Endothelial cell of umbilical vein (primary cell): ENCODE results near the gene CPNE8. TPM values are rescaled to one million over a fixed set of nuclear protein-coding genes. Genes with fewer than 3 reads are reported as not detected.
A peak's percentile ranks its signal among the peaks of the same experiment; 100 is the strongest.

ENCODE experiments used
- BruUV-seq: library from RNA; stranded (reverse); fragments of 400-500 nt; replicated peaks from 2 replicates; lab custom pipeline; 2021; lab: Mats Ljungman, UMichigan
- CTCF ChIA-PET: fragments of 300-600, 350-600 bp; sonication (Branson Sonifier 250); formaldehyde crosslinking; loops from one replicate; lab custom pipeline; 2021; ENCODE audit warnings: antibody characterized with exemption, inconsistent platforms; lab: Charles Lee
- POLR2A ChIA-PET: fragments of 300-600, 350-600 bp; sonication (Branson Sonifier 250); formaldehyde crosslinking; loops from one replicate; lab custom pipeline; 2021; ENCODE audit warnings: antibody characterized with exemption, inconsistent platforms; lab: Charles Lee
- DNase-seq: peaks from one replicate; pipeline ENCODE4 v3.0.0-alpha.2; 2011; ENCODE audit warnings: low read depth, low spot score
- FAIRE-seq: peaks from 2 replicates; lab custom pipeline; 2011; peaks lifted over from hg19 to GRCh38; lab: Jason Lieb, UNC
- H2AFZ ChIP-seq: 2 replicates; pipeline ENCODE4 v1.6.0; 2012; ENCODE audit warnings: low read depth, low read length, control low read depth, inconsistent platforms
- H3K27ac ChIP-seq: 2 replicates; pipeline ENCODE4 v1.5.1; 2011; ENCODE audit warnings: low read depth, mild to moderate bottlenecking, control low read depth, low read length, moderate library complexity; ENCODE audit not compliant: insufficient read depth
- H3K27me3 ChIP-seq, 2 experiments: 2 replicates each; pipeline versions ENCODE4 v1.6.0 to v1.6.1; 2011; ENCODE audit warnings: low read length in 2 of 2, mixed read lengths in 1 of 2; ENCODE audit not compliant: control insufficient read depth in 2 of 2, insufficient read depth in 2 of 2
- H3K36me3 ChIP-seq, 2 experiments: 2 replicates in 1 of 2; 3 replicates in 1 of 2; pipeline ENCODE4 v1.5.1; 2011; ENCODE audit warnings: low read length in 2 of 2, mild to moderate bottlenecking in 1 of 2, moderate library complexity in 1 of 2; ENCODE audit not compliant: control insufficient read depth in 2 of 2, insufficient read depth in 2 of 2; ENCODE audit errors: extremely low read depth in 1 of 2
- H3K4me1 ChIP-seq: 3 replicates; pipeline ENCODE4 v1.5.1; 2011; ENCODE audit warnings: mild to moderate bottlenecking, low read length; ENCODE audit not compliant: control insufficient read depth, insufficient read depth; ENCODE audit errors: extremely low read depth
- H3K4me2 ChIP-seq: 2 replicates; pipeline ENCODE4 v1.6.1; 2011; ENCODE audit warnings: low read length, control low read depth, mixed read lengths; ENCODE audit not compliant: insufficient read depth
- H3K4me3 ChIP-seq, 3 experiments: fragments of 200-600 bp in 1 of 3; sonication (generic), shearing (Covaris generic) in 1 of 3; replicated peaks in 1 of 3; 2 replicates each; pipeline ENCODE4 v1.5.1; 2011 to 2016; ENCODE audit warnings: control low read depth in 3 of 3, low read length in 3 of 3, mild to moderate bottlenecking in 2 of 3, inconsistent platforms in 1 of 3, low read depth in 1 of 3, moderate library complexity in 1 of 3; ENCODE audit not compliant: insufficient read depth in 1 of 3
- H3K79me2 ChIP-seq: 2 replicates; pipeline ENCODE4 v1.6.0; 2012; ENCODE audit warnings: low read length, inconsistent platforms; ENCODE audit not compliant: control insufficient read depth, insufficient read depth
- H3K9ac ChIP-seq: replicated peaks from 2 replicates; pipeline ENCODE3; 2011; ENCODE audit warnings: low read length, control low read depth; ENCODE audit not compliant: insufficient read depth; ENCODE audit errors: extremely low read depth
- H3K9me1 ChIP-seq: replicated peaks from 3 replicates; pipeline ENCODE4 v1.6.0; 2011; ENCODE audit warnings: mild to moderate bottlenecking, low read length; ENCODE audit not compliant: control insufficient read depth, insufficient read depth; ENCODE audit errors: extremely low read depth
- H3K9me3 ChIP-seq: replicated peaks from 2 replicates; pipeline ENCODE4 v1.5.1; 2012; ENCODE audit warnings: low read length, inconsistent platforms; ENCODE audit not compliant: control insufficient read depth, insufficient read depth
- H4K20me1 ChIP-seq: replicated peaks from 2 replicates; pipeline ENCODE3; 2011; ENCODE audit warnings: mild to moderate bottlenecking, low read length; ENCODE audit not compliant: control insufficient read depth, insufficient read depth; ENCODE audit errors: extremely low read depth
- EZH2 ChIP-seq: IDR thresholded peaks from 2 replicates; pipeline ENCODE4 v1.6.1; 2012; ENCODE audit warnings: borderline replicate concordance, low read depth, mild to moderate bottlenecking, moderate library complexity, low read length, inconsistent platforms; ENCODE audit not compliant: severe bottlenecking
- FOS ChIP-seq: IDR thresholded peaks from 2 replicates; pipeline ENCODE4 v1.6.1; 2011; ENCODE audit warnings: mild to moderate bottlenecking, low read length, moderate library complexity, borderline replicate concordance; ENCODE audit not compliant: insufficient read depth
- MAX ChIP-seq: IDR thresholded peaks from 2 replicates; pipeline ENCODE4 v1.6.1; 2011; ENCODE audit not compliant: insufficient read depth, insufficient read length
- dilution Hi-C: fragments of 300-500 bp; cut with MboI; formaldehyde crosslinking; loops from one replicate; pipeline ENCODE4 v1.15.0; 2019; ENCODE audit warnings: low sequenced_read_pairs; ENCODE audit not compliant: extremely low pct_ligation_motif_present
- intact Hi-C: fragments of 100-400 bp; cut with micrococcal nuclease; formaldehyde crosslinking; loops from one replicate; pipeline ENCODE4 v1.10.0; 2022
- polyA plus RNA-seq, 4 experiments: library from polyadenylated mRNA; depleted of rRNA in 3 of 4; stranded (reverse) in 3 of 4; unstranded in 1 of 4; fragments of >200 nt; gene quantifications; 2 replicates each; pipeline versions ENCODE4 v1.2.1 to v1.2.3, GENCODE V29; 2011 to 2012; ENCODE audit warnings: missing spikeins in 1 of 4
- total RNA-seq: library from RNA; stranded (reverse); gene quantifications from 2 replicates; pipeline ENCODE4 v1.2.3, GENCODE V29; 2021
- TF ChIP-seq, protein P1 (sequence below), 2 donors: IDR thresholded peaks; 1 replicate in 1 of 2; 2 replicates in 1 of 2; pipeline ENCODE4 v1.5.1; 2011; ENCODE audit warnings: low read length in 2 of 2, mild to moderate bottlenecking in 2 of 2, moderate library complexity in 2 of 2, control low read depth in 1 of 2, inconsistent platforms in 1 of 2, low read depth in 1 of 2; ENCODE audit not compliant: insufficient read depth in 1 of 2; ENCODE audit errors: extremely low read depth in 1 of 2

The CPNE8 gene
- total and polyA plus RNA-seq, 2 donors (not counting 3 experiments of a cell fraction or from before 2014, with no cell fraction given): 4.4 to 13.7 TPM

DNA sequence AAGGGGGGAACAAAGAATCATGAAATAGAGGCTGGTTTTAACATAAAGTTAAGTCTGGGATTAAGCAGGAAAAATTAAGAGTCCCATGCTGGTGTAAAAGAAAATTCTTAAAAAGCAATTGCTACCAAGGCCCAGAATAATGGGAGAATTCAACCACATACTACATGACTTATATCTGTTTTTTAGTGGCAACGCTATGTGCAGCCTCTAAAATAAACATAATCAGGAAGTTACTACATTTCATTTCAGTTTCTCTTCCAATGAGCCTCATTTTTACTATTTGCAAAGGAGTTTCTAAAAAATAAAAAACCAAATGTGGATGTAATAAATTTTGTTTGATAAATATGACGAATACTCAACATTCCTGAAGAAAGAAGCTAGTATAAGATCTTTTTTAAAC is 58.1 kb downstream of the CPNE8 start:
- H3K27me3 ChIP-seq: no peaks in the 10 kb centered on the region
- H3K9me3 ChIP-seq: no peaks in the 10 kb centered on the region
- no peaks in the 10 kb centered on the region for H3K79me2 ChIP-seq
- DNase-seq (peak; percentile 8), FAIRE-seq (no peak)
- H3K9ac ChIP-seq: no peak overlapping the region
- ChIA-PET CTCF (interaction anchor here (0.7 to 1.5 kb wide), 3 partner anchors 9 to 23 kb away, joined by 3 read pairs; no protein-coding TSS in a partner anchor), POLR2A (interaction anchor here (0.7 kb wide), 1 partner anchor 487 kb away, joined by 3 read pairs; no protein-coding TSS in a partner anchor)
- BruUV-seq: no TSS peak
- peak overlapping the region; percentile 31 for H3K4me2 ChIP-seq
- no peaks in the 10 kb centered on the region for H3K9me1 ChIP-seq
- no peaks in the 10 kb centered on the region for H4K20me1 ChIP-seq
- intact Hi-C loops: no loop called here
- H3K4me1 ChIP-seq: peaks cover 7% of the 10 kb centered on the region
- H3K36me3 ChIP-seq: no peaks in the 10 kb centered on the region
- no peak overlapping the region for H2AFZ ChIP-seq
- no peak overlapping the region for H3K4me3 ChIP-seq
- no peak for TF ChIP-seq EZH2
- TF ChIP-seq, protein P1, sequence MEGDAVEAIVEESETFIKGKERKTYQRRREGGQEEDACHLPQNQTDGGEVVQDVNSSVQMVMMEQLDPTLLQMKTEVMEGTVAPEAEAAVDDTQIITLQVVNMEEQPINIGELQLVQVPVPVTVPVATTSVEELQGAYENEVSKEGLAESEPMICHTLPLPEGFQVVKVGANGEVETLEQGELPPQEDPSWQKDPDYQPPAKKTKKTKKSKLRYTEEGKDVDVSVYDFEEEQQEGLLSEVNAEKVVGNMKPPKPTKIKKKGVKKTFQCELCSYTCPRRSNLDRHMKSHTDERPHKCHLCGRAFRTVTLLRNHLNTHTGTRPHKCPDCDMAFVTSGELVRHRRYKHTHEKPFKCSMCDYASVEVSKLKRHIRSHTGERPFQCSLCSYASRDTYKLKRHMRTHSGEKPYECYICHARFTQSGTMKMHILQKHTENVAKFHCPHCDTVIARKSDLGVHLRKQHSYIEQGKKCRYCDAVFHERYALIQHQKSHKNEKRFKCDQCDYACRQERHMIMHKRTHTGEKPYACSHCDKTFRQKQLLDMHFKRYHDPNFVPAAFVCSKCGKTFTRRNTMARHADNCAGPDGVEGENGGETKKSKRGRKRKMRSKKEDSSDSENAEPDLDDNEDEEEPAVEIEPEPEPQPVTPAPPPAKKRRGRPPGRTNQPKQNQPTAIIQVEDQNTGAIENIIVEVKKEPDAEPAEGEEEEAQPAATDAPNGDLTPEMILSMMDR (IDR thresholded peaks at IDR 0.05; ENCODE audit: extremely low read depth in 1 of 2, insufficient read depth in 1 of 2, low read depth in 1 of 2, low read length in 2 of 2): no peak
- TF ChIP-seq FOS: no peak
- dilution Hi-C loops: no loop called here
- H3K27ac ChIP-seq: no peak overlapping the region

GRCh38 chr12:38844267-38844666 is 61.1 kb downstream of the CPNE8 start:
- H3K79me2 ChIP-seq: no peaks in the 10 kb centered on the region
- no peaks in the 10 kb centered on the region for H3K27me3 ChIP-seq
- H4K20me1 ChIP-seq: no peaks in the 10 kb centered on the region
- DNase-seq (no peak), FAIRE-seq (no peak)
- dilution Hi-C loops: no loop called here
- no peak overlapping the region for H3K9ac ChIP-seq
- ChIA-PET POLR2A (no interaction called here), CTCF (no interaction called here)
- no peaks in the 10 kb centered on the region for H3K9me3 ChIP-seq
- TF ChIP-seq MAX: no peak
- TF ChIP-seq, protein P1 (IDR thresholded peaks at IDR 0.05; ENCODE audit: extremely low read depth in 1 of 2, insufficient read depth in 1 of 2, low read depth in 1 of 2, low read length in 2 of 2): no peak
- no peaks in the 10 kb centered on the region for H3K36me3 ChIP-seq
- no peak overlapping the region for H3K27ac ChIP-seq
- no peak overlapping the region for H2AFZ ChIP-seq
- no peak overlapping the region for H3K4me3 ChIP-seq
- H3K4me2 ChIP-seq: no peak overlapping the region
- intact Hi-C loops: no loop called here
- H3K9me1 ChIP-seq: no peaks in the 10 kb centered on the region
- BruUV-seq: no TSS peak
- H3K4me1 ChIP-seq: peaks cover 7% of the 10 kb centered on the region
